RWPE2 (cell line): ENCODE measurements around the gene RMDN2.

Source experiments
- ATAC-seq: fragments of 200-7000 bp; cut with Tn5 transposase; 3 replicates; pipeline ENCODE4 v1.9.1; 2021; ENCODE audit warnings: low read depth
- DNase-seq: peaks from one replicate; pipeline ENCODE4 v3.0.0-alpha.2; 2020; ENCODE audit warnings: low spot score
- H3K27ac ChIP-seq: fragments of 450-650 bp; 2 replicates; pipeline ENCODE4 v1.5.1; 2017; ENCODE audit warnings: mild to moderate bottlenecking; ENCODE audit not compliant: poor library complexity, severe bottlenecking
- H3K27me3 ChIP-seq: fragments of 250-450 bp; sonication (Bioruptor Pico); 2 replicates; pipeline ENCODE4 v1.5.1; 2021; ENCODE audit warnings: mild to moderate bottlenecking, moderate library complexity; ENCODE audit not compliant: insufficient read depth, poor library complexity, severe bottlenecking
- H3K36me3 ChIP-seq: fragments of 250-450 bp; sonication (Bioruptor Pico); 2 replicates; pipeline ENCODE4 v1.5.1; 2020; ENCODE audit warnings: low read depth, mild to moderate bottlenecking, moderate library complexity
- H3K4me1 ChIP-seq: fragments of 250-450 bp; sonication (Bioruptor Pico); 2 replicates; pipeline ENCODE4 v1.5.1; 2021; ENCODE audit warnings: mild to moderate bottlenecking, moderate library complexity; ENCODE audit not compliant: insufficient read depth, poor library complexity, severe bottlenecking
- H3K4me3 ChIP-seq: fragments of 250-450 bp; sonication (Bioruptor Pico); 2 replicates; pipeline ENCODE4 v1.5.1; 2021; ENCODE audit warnings: mild to moderate bottlenecking, moderate library complexity; ENCODE audit not compliant: severe bottlenecking
- H3K9me3 ChIP-seq: fragments of 250-450 bp; sonication (Bioruptor Pico); 2 replicates; pipeline ENCODE4 v1.5.1; 2021; ENCODE audit warnings: mild to moderate bottlenecking, moderate library complexity; ENCODE audit not compliant: severe bottlenecking
- CTCF ChIP-seq: fragments of 450-650 bp; IDR thresholded peaks from one replicate; pipeline ENCODE4 v1.5.1; 2017; ENCODE audit warnings: mild to moderate bottlenecking, moderate library complexity; ENCODE audit not compliant: poor library complexity, severe bottlenecking

Gene RMDN2

DNA sequence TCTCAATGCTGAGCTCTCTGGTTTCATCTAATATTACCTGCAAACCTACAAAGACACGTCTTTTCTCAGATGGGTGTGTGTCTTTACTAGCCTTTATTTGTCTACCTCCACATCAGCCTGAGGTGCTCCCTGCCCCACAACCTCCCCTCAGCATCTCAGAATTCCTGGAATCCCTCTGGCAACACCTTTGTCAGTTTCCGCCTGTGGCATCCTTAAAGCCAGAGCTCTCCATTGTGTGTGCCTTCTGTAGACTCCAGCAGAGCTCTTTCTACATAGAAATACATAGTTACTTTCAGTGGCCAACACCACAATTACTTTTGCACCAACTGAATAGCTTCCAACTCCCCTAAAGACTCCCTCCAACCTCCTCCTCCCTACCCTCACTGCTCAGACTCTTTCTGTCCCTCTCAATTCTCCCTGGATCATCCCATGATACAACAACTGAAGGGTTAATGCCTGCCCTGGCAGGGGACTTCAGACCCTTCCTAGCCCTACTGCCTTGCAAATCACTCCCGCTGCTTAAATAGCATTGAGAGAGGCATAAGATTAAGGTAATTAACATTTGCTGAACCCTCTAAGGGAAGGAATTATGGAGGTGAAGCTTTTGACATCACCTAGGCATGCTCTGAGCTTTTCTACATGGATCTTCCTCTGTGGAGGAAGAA, 39.6 kb upstream of the RMDN2 start:
- Histone ChIP-seq H3K9me3 (no peaks in the 10 kb centered on the region), H3K4me1 (no peaks in the 10 kb centered on the region), H3K27me3 (no peaks in the 10 kb centered on the region), H3K36me3 (no peaks in the 10 kb centered on the region), H3K4me3 (no peak overlapping the region), H3K27ac (no peak overlapping the region)
- ATAC-seq (no peak), DNase-seq (no peak)
- no peak for TF ChIP-seq CTCF

- Histone ChIP-seq H3K4me1 (no peaks in the 10 kb centered on the region), H3K27ac (no peak overlapping the region), H3K4me3 (no peak overlapping the region), H3K9me3 (no peaks in the 10 kb centered on the region), H3K27me3 (no peaks in the 10 kb centered on the region), H3K36me3 (no peaks in the 10 kb centered on the region)
- TF ChIP-seq CTCF: no peak
- no peak for ATAC-seq
- DNase-seq: no peak
Observed at GRCh38 chr2:37886745-37887144, 38.3 kb upstream of the RMDN2 start.

- Histone ChIP-seq H3K36me3 (no peaks in the 10 kb centered on the region), H3K27ac (no peak overlapping the region), H3K4me1 (no peaks in the 10 kb centered on the region), H3K27me3 (no peaks in the 10 kb centered on the region), H3K9me3 (no peaks in the 10 kb centered on the region), H3K4me3 (no peak overlapping the region)
- DNase-seq: no peak
- no peak for TF ChIP-seq CTCF
- ATAC-seq: no peak
Observed at GRCh38 chr2:37887286-37887685, 37.8 kb upstream of the RMDN2 start.

GRCh38 chr2:37890893-37891495, 34.1 kb upstream of the RMDN2 start:
- DNase-seq (no peak), ATAC-seq (peak; percentile 93)
- H3K9me3 ChIP-seq: no peaks in the 10 kb centered on the region
- TF ChIP-seq CTCF: peak; percentile 90
- H3K27me3 ChIP-seq: no peaks in the 10 kb centered on the region
- H3K27ac ChIP-seq: no peak overlapping the region
- H3K36me3 ChIP-seq: no peaks in the 10 kb centered on the region
- no peaks in the 10 kb centered on the region for H3K4me1 ChIP-seq
- H3K4me3 ChIP-seq: no peak overlapping the region

GRCh38 chr2:37891846-37892435, 33.1 kb upstream of the RMDN2 start:
- DNase-seq (no peak), ATAC-seq (no peak)
- Histone ChIP-seq H3K27ac (no peak overlapping the region), H3K4me1 (no peaks in the 10 kb centered on the region), H3K27me3 (no peaks in the 10 kb centered on the region), H3K9me3 (no peaks in the 10 kb centered on the region), H3K36me3 (no peaks in the 10 kb centered on the region), H3K4me3 (no peak overlapping the region)
- TF ChIP-seq CTCF: no peak
